ENCODE measurements around the gene IL22RA2. TPM values are rescaled to one million over a fixed set of nuclear protein-coding genes. Genes with fewer than 3 reads are reported as not detected.

IL22RA2 gene
- total RNA-seq, 1 experiment from 2014 or later = not detected

GRCh38 chr6:137126875-137127485, 46.5 kb downstream of the IL22RA2 start:
- H3T11ph ChIP-seq (ENCODE audit: low read length) = no peak overlapping the region
- no peak overlapping the region for H3K14ac ChIP-seq (ENCODE audit: insufficient read depth, low read length)
- Mint-ChIP-seq H3K36me3 (ENCODE audit: insufficient read depth in 1 of 3, low read depth in 3 of 3) (peaks cover 0 to 4% (median 2%) of the 10 kb centered on the region in 3 experiments; a peak in 1 of 7 replicates), H3K27me3 (ENCODE audit: low read depth) (no peaks in the 10 kb centered on the region), H3K27ac (no peak overlapping the region; a peak in 1 of 7 replicates), H3K4me3 (no peak overlapping the region), H3K4me1 (no peaks in the 10 kb centered on the region), H3K9me3 (peaks cover 11 to 16% of the 10 kb centered on the region in 2 experiments; a peak in 4 of 5 replicates)
- no peak for DNase-seq
- no peaks in the 10 kb centered on the region for H3K23me2 ChIP-seq (ENCODE audit: insufficient read length, low read depth, low read length, poor library complexity, severe bottlenecking)
- H2AK5ac ChIP-seq (ENCODE audit: insufficient read length, low read length) = no peak overlapping the region
- no peak overlapping the region for H3K56ac ChIP-seq (ENCODE audit: insufficient read length, low read depth, low read length)
- H3K4me2 ChIP-seq (ENCODE audit: insufficient read depth, insufficient read length, low read length) = no peak overlapping the region
- no peak overlapping the region for H2BK12ac ChIP-seq (ENCODE audit: insufficient read length, low read depth, low read length)
- no peaks in the 10 kb centered on the region for H3K9me3 ChIP-seq (ENCODE audit: control insufficient read depth, low read depth, low read length)
- no peaks in the 10 kb centered on the region for H3K27me3 ChIP-seq (ENCODE audit: insufficient read depth, low read length)
- no peak overlapping the region for H2BK15ac ChIP-seq (ENCODE audit: low read depth, low read length)
- no peak for TF ChIP-seq CTCF (conservative IDR thresholded peaks at IDR 0.05)
- H3K79me1 ChIP-seq (ENCODE audit: insufficient read depth, low read depth, low read length, poor library complexity, severe bottlenecking) = no peaks in the 10 kb centered on the region
- no peak overlapping the region for H3K27ac ChIP-seq (ENCODE audit: insufficient read length, low read depth, low read length)
- no CpG with 5 or more reads among the region's 2 CpGs for WGBS (ENCODE audit: extremely low coverage, insufficient read length, low lambda C conversion rate)
- no peak overlapping the region for H2AFZ ChIP-seq (ENCODE audit: low read length)
- no peak overlapping the region for H3K23ac ChIP-seq (ENCODE audit: insufficient read length, low read depth, low read length)
- H4K91ac ChIP-seq (ENCODE audit: insufficient read length, low read depth, low read length) = no peak overlapping the region
- H4K5ac ChIP-seq (ENCODE audit: insufficient read length, low read depth, low read length) = no peak overlapping the region
- no peak overlapping the region for H3K18ac ChIP-seq (ENCODE audit: insufficient read length, low read depth, low read length)
- H3K4me1 ChIP-seq (ENCODE audit: insufficient read depth, low read length) = no peaks in the 10 kb centered on the region
- no peak overlapping the region for H2BK5ac ChIP-seq (ENCODE audit: insufficient read length, low read length)
- no peaks in the 10 kb centered on the region for H4K20me1 ChIP-seq (ENCODE audit: control insufficient read depth, insufficient read depth, insufficient read length)
- H2BK20ac ChIP-seq (ENCODE audit: low read depth, low read length, poor library complexity, severe bottlenecking) = no peak overlapping the region
- H2BK120ac ChIP-seq (ENCODE audit: low read depth, low read length, poor library complexity, severe bottlenecking) = no peak overlapping the region
- no peak overlapping the region for H4K8ac ChIP-seq (replicated peaks; ENCODE audit: insufficient read length, low read depth, low read length)
- no peaks in the 10 kb centered on the region for H3K79me2 ChIP-seq (ENCODE audit: insufficient read depth, low read length)
- no peak overlapping the region for H3K4ac ChIP-seq (ENCODE audit: low read depth, low read length)
- H3K9ac ChIP-seq (ENCODE audit: extremely low read depth, insufficient read length, low read length) = no peak overlapping the region
